Neutrophil (primary cell): ENCODE measurements around the gene BAIAP2L1.
"Not testable (repeated sequence)": the region's sequence is repeated elsewhere in the genome, so short reads cannot be mapped to it uniquely, and the experiment has no call there.

Experiments used
- H3K27ac ChIP-seq: fragments of 200-600 bp; sonication (generic); 2 replicates; pipeline ENCODE4 v1.5.1; 2016; ENCODE audit warnings: mild to moderate bottlenecking, moderate library complexity
- H3K27me3 ChIP-seq: fragments of 200-600 bp; sonication (generic); 2 replicates; pipeline ENCODE4 v1.6.0; 2016; ENCODE audit warnings: mild to moderate bottlenecking
- H3K36me3 ChIP-seq: fragments of 200-600 bp; sonication (generic); 2 replicates; pipeline ENCODE4 v1.5.1; 2017
- H3K4me1 ChIP-seq, 2 experiments: fragments of 200-600 bp in 1 of 2; sonication (generic) in 1 of 2; 1 replicate in 1 of 2; 2 replicates in 1 of 2; pipeline versions ENCODE4 v1.5.1 to v1.6.1; 2013 to 2016; ENCODE audit warnings: low read depth in 1 of 2, low read length in 1 of 2, mild to moderate bottlenecking in 1 of 2, moderate library complexity in 1 of 2; ENCODE audit not compliant: control insufficient read depth in 1 of 2, insufficient read depth in 1 of 2
- H3K4me3 ChIP-seq, 2 experiments: fragments of 200-600 bp in 1 of 2; sonication (generic) in 1 of 2; 1 replicate in 1 of 2; 2 replicates in 1 of 2; pipeline ENCODE4 v1.5.1; 2013 to 2016; ENCODE audit warnings: low read depth in 1 of 2, low read length in 1 of 2, mild to moderate bottlenecking in 1 of 2, moderate library complexity in 1 of 2
- H3K9me3 ChIP-seq: fragments of 200-600 bp; sonication (generic); 2 replicates; pipeline ENCODE4 v1.5.1; 2016
- CTCF ChIP-seq: fragments of 200-600 bp; sonication (generic); IDR thresholded peaks from 2 replicates; pipeline ENCODE4 v1.5.1; 2016; ENCODE audit warnings: antibody characterized with exemption

BAIAP2L1 gene

GRCh38 chr7:98429799-98430198 lies 28.9 kb upstream of the BAIAP2L1 start:
- Histone ChIP-seq H3K9me3 (no peaks in the 10 kb centered on the region), H3K4me1 (no peaks in the 10 kb centered on the region), H3K27me3 (peaks cover 13% of the 10 kb centered on the region), H3K4me3 (no peak overlapping the region), H3K36me3 (no peaks in the 10 kb centered on the region), H3K27ac (no peak overlapping the region)
- TF ChIP-seq CTCF = no peak

- Histone ChIP-seq H3K9me3 (no peaks in the 10 kb centered on the region), H3K4me1 (no peaks in the 10 kb centered on the region), H3K27ac (no peak overlapping the region), H3K36me3 (no peaks in the 10 kb centered on the region), H3K27me3 (peaks cover 7% of the 10 kb centered on the region), H3K4me3 (no peak overlapping the region)
- TF ChIP-seq CTCF = no peak
These were observed 22.2 kb upstream of the BAIAP2L1 start for GRCh38 chr7:98423043-98423442.

GRCh38 chr7:98420966-98421612 lies 20.2 kb upstream of the BAIAP2L1 start:
- Histone ChIP-seq H3K4me3 (no peak overlapping the region), H3K36me3 (no peaks in the 10 kb centered on the region), H3K9me3 (no peaks in the 10 kb centered on the region), H3K27me3 (peaks cover 3% of the 10 kb centered on the region), H3K4me1 (no peaks in the 10 kb centered on the region), H3K27ac (no peak overlapping the region)
- TF ChIP-seq CTCF = peak; percentile 44

- not testable (repeated sequence) for H3K4me3 ChIP-seq, H3K27me3 ChIP-seq, H3K36me3 ChIP-seq, H3K27ac ChIP-seq, H3K9me3 ChIP-seq, H3K4me1 ChIP-seq
These were observed 19.1 kb upstream of the BAIAP2L1 start for GRCh38 chr7:98419988-98420387.

- not testable (repeated sequence) for H3K36me3 ChIP-seq, H3K27ac ChIP-seq, H3K27me3 ChIP-seq, H3K4me1 ChIP-seq, H3K4me3 ChIP-seq, H3K9me3 ChIP-seq
These were observed 18.4 kb upstream of the BAIAP2L1 start for GRCh38 chr7:98419316-98419691.

GRCh38 chr7:98418636-98419315 lies 17.9 kb upstream of the BAIAP2L1 start:
- no peaks in the 10 kb centered on the region for H3K36me3 ChIP-seq
- H3K9me3 ChIP-seq = no peaks in the 10 kb centered on the region
- no peak for TF ChIP-seq CTCF
- H3K4me1 ChIP-seq = no peaks in the 10 kb centered on the region
- H3K4me3 ChIP-seq = no peak overlapping the region
- H3K27me3 ChIP-seq = peaks cover 3% of the 10 kb centered on the region
- H3K27ac ChIP-seq = no peak overlapping the region
